Liver (tissue), 3 donors: ENCODE measurements around the gene BTAF1.

ENCODE experiments used
- JUND ChIP-seq, 2 donors: IDR thresholded peaks; 2 replicates each; pipeline ENCODE4 v1.6.1; 2016; ENCODE audit warnings: antibody characterized with exemption in 2 of 2
- SP1 ChIP-seq: IDR thresholded peaks from 2 replicates; pipeline ENCODE4 v1.6.1; 2018; ENCODE audit warnings: antibody characterized with exemption, mild to moderate bottlenecking
- TAF1 ChIP-seq: conservative IDR thresholded peaks from 2 replicates; pipeline ENCODE4 v1.6.1; 2016; ENCODE audit warnings: antibody characterized with exemption, mild to moderate bottlenecking
- YY1 ChIP-seq: IDR thresholded peaks from 2 replicates; pipeline ENCODE4 v1.6.1; 2016; ENCODE audit warnings: antibody characterized with exemption, mild to moderate bottlenecking
- TF ChIP-seq, protein P1 (sequence below): fragments of 150-350 bp; IDR thresholded peaks from 2 replicates; pipeline ENCODE4 v1.5.1; 2017; ENCODE audit warnings: improper control_type of control experiment, low read depth, low read length; ENCODE audit not compliant: missing input control
- TF ChIP-seq, protein P2 (sequence below): IDR thresholded peaks from 2 replicates; pipeline ENCODE4 v1.6.1; 2016; ENCODE audit warnings: antibody characterized with exemption, mild to moderate bottlenecking
- TF ChIP-seq, protein P3 (sequence below): IDR thresholded peaks from 2 replicates; pipeline ENCODE4 v1.6.1; 2016; ENCODE audit warnings: antibody characterized with exemption
- TF ChIP-seq, protein P4 (sequence below): IDR thresholded peaks from 2 replicates; pipeline ENCODE4 v1.6.1; 2016; ENCODE audit warnings: antibody characterized with exemption
- donor health status: healthy.
- donor health status: healthy.

DNA sequence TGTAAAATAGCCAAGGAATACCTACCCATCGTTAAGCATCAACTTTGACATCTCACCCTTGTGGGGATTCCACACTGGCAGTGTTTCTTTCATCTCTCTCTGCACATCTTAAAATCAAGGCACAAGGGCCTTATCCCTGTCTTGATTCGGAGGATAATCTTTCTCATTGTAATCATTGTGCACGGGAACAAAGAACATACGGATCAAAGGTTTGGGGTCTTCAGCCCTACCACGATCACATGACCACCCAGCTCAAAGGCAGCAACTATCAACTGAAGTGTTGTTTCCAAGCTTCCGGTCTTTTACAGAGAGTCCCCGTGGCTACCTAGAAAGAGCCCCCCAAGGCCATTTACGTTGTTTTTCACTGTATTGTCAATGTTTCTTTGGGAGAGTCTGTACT, 26.1 kb upstream of the BTAF1 start:
- TF ChIP-seq YY1: no peak
- no peak for TF ChIP-seq TAF1
- TF ChIP-seq, protein P1, sequence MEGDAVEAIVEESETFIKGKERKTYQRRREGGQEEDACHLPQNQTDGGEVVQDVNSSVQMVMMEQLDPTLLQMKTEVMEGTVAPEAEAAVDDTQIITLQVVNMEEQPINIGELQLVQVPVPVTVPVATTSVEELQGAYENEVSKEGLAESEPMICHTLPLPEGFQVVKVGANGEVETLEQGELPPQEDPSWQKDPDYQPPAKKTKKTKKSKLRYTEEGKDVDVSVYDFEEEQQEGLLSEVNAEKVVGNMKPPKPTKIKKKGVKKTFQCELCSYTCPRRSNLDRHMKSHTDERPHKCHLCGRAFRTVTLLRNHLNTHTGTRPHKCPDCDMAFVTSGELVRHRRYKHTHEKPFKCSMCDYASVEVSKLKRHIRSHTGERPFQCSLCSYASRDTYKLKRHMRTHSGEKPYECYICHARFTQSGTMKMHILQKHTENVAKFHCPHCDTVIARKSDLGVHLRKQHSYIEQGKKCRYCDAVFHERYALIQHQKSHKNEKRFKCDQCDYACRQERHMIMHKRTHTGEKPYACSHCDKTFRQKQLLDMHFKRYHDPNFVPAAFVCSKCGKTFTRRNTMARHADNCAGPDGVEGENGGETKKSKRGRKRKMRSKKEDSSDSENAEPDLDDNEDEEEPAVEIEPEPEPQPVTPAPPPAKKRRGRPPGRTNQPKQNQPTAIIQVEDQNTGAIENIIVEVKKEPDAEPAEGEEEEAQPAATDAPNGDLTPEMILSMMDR: no peak
- TF ChIP-seq, protein P2, sequence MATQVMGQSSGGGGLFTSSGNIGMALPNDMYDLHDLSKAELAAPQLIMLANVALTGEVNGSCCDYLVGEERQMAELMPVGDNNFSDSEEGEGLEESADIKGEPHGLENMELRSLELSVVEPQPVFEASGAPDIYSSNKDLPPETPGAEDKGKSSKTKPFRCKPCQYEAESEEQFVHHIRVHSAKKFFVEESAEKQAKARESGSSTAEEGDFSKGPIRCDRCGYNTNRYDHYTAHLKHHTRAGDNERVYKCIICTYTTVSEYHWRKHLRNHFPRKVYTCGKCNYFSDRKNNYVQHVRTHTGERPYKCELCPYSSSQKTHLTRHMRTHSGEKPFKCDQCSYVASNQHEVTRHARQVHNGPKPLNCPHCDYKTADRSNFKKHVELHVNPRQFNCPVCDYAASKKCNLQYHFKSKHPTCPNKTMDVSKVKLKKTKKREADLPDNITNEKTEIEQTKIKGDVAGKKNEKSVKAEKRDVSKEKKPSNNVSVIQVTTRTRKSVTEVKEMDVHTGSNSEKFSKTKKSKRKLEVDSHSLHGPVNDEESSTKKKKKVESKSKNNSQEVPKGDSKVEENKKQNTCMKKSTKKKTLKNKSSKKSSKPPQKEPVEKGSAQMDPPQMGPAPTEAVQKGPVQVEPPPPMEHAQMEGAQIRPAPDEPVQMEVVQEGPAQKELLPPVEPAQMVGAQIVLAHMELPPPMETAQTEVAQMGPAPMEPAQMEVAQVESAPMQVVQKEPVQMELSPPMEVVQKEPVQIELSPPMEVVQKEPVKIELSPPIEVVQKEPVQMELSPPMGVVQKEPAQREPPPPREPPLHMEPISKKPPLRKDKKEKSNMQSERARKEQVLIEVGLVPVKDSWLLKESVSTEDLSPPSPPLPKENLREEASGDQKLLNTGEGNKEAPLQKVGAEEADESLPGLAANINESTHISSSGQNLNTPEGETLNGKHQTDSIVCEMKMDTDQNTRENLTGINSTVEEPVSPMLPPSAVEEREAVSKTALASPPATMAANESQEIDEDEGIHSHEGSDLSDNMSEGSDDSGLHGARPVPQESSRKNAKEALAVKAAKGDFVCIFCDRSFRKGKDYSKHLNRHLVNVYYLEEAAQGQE: no peak
- TF ChIP-seq, protein P3, sequence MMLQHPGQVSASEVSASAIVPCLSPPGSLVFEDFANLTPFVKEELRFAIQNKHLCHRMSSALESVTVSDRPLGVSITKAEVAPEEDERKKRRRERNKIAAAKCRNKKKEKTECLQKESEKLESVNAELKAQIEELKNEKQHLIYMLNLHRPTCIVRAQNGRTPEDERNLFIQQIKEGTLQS: no peak
- TF ChIP-seq SP1: no peak
- TF ChIP-seq, protein P4, sequence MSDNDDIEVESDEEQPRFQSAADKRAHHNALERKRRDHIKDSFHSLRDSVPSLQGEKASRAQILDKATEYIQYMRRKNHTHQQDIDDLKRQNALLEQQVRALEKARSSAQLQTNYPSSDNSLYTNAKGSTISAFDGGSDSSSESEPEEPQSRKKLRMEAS: no peak
- TF ChIP-seq JUND (IDR thresholded peaks at IDR 0.05): no peak
